GM12875 (cell line): ENCODE data around the gene MED7.

Experiments
- H3K4me3 ChIP-seq: one replicate; pipeline ENCODE4 v1.5.1; 2011; ENCODE audit warnings: low read depth, low read length, control low read depth
- TF ChIP-seq, protein P1 (sequence below): IDR thresholded peaks from 2 replicates; pipeline ENCODE4 v1.5.1; 2011; ENCODE audit warnings: low read depth, mild to moderate bottlenecking, control low read depth, inconsistent platforms, low read length, moderate library complexity, borderline replicate concordance; ENCODE audit not compliant: insufficient read depth

The MED7 gene

DNA sequence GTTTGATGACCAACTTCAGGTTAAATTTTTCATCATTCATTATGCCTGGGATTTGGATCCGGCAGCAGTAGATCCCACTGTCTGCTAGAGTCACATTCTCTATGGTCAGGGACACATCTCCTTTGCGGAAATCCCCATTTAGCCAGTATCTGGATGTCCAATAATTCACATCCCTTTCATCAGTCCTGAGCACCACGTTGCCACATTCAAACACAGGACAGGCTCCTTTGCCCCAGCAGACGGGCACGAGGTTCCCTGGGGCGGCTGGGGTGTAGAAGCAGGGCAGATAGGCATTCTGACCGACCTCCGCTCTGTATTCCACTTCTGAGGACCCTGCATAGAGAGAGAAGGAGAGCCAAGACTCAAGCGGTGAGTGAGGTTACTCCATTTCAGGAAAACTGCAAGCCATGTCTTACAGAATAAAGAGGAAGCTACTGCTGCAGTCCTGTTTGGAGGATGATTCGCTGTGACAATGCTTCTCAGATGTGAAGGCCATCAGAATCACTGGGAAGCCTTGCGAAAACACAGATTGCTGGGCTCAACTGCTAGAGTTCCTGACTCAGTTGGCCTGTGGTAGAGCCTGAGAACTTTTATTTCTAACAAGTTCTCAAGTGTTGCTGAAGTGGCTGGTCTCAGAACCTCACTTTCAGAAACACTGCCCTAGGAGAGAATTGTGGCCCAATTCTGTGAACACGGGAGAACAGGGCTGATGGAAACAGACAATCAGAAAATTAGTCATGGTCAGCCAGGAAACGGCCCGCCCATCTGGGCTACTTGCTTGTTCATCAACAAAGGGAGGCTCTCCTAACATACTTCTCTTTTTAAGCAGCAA is 35.8 kb downstream of the MED7 start:
- H3K4me3 ChIP-seq, result no peak overlapping the region
- TF ChIP-seq, protein P1, sequence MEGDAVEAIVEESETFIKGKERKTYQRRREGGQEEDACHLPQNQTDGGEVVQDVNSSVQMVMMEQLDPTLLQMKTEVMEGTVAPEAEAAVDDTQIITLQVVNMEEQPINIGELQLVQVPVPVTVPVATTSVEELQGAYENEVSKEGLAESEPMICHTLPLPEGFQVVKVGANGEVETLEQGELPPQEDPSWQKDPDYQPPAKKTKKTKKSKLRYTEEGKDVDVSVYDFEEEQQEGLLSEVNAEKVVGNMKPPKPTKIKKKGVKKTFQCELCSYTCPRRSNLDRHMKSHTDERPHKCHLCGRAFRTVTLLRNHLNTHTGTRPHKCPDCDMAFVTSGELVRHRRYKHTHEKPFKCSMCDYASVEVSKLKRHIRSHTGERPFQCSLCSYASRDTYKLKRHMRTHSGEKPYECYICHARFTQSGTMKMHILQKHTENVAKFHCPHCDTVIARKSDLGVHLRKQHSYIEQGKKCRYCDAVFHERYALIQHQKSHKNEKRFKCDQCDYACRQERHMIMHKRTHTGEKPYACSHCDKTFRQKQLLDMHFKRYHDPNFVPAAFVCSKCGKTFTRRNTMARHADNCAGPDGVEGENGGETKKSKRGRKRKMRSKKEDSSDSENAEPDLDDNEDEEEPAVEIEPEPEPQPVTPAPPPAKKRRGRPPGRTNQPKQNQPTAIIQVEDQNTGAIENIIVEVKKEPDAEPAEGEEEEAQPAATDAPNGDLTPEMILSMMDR, result no peak

DNA sequence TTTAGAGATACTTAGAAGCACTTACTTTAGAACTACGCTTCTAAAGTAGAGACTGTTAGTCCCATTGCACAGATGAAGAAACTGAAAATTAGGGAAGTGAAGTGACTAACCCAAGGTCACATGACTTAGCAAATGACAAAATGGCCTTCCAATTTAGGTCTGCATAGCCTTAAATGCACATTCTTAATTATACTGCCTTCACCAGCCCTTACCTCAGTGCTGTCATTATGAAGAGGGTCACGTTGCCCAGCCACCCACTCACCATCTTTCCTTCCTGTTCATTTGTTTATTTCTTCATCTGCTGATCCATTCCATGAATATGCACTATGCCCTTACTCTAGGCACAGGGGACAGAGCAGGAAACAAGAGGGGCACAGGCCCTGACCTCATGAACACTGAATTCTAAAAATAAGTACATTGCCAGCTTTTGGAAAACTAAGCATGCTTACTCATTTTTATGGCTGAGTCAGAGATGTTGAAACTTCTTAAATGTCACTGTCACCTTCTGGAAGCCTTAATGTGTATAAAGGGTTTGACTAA is 42.5 kb downstream of the MED7 start:
- TF ChIP-seq, protein P1, result no peak
- no peak overlapping the region for H3K4me3 ChIP-seq

DNA sequence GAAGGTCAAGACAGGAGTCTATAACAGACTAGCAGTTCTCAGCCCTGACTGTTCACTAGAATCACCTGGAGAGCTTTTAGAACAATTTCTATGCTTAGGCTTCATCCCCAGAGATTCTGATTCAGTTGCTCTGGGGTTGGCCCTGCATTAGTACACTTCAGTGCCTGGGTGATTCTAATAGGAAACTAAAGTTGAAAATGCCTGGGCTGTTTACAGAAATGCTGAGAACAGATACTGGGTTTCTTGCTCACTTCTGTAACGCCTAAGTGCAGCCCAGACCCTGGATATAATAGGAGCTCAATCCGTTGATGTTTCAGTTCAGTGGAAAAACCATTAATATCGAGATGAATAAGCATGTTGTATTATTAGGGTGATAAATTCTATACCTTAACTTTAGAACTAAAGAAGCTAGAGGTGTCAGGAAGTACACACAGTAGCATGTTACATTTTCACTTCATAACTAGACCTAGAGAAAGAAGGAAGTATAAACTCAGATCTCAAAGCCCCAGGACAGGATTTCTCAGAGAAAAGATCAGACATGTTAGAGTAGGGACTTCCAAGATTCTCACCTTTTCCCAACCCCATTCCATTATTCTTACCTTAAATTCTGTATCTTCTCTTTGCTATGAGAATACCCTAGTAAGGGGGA is 54.2 kb downstream of the MED7 start:
- H3K4me3 ChIP-seq, result no peak overlapping the region
- TF ChIP-seq, protein P1, result no peak
